Tibial nerve (tissue), 4 donors: Measurements from ENCODE around the gene KLC3.

ENCODE experiments used
- CTCF ChIP-seq, 5 experiments: fragments of 200-600 bp in 3 of 5; fragments of 450-650 bp in 2 of 5; sonication (generic) in 3 of 5; IDR thresholded peaks; one replicate each; pipeline ENCODE4 v1.5.1; 2016 to 2019; ENCODE audit warnings: antibody characterized with exemption in 5 of 5, mild to moderate bottlenecking in 3 of 5, moderate library complexity in 2 of 5
- EP300 ChIP-seq, 2 donors: sonication (generic); formaldehyde crosslinking; IDR thresholded peaks; one replicate each; pipeline ENCODE4 v1.6.1; 2017; ENCODE audit warnings: antibody characterized with exemption in 2 of 2, mild to moderate bottlenecking in 1 of 2

- TF ChIP-seq CTCF (IDR thresholded peaks at IDR 0.05) (no peak), EP300 (IDR thresholded peaks at IDR 0.05) (no peak)
These were observed 6.8 kb upstream of the KLC3 start for GRCh38 chr19:45333609-45334303.
